Adrenal gland (tissue), 19 donors: ENCODE results near the gene VWC2L. TPM values are rescaled to one million over a fixed set of nuclear protein-coding genes. Genes with fewer than 3 reads are reported as not detected.
A peak's percentile ranks its signal among the peaks of the same experiment; 100 is the strongest.

Experiments
- DNase-seq, 7 donors: peaks; one replicate each; pipeline ENCODE4 v3.0.0-alpha.2; 2019 to 2020
- H3K27ac ChIP-seq, 5 donors: fragments of 200-600 bp; sonication (generic) in 4 of 5; 1 replicate in 3 of 5; 2 replicates in 2 of 5; pipeline versions ENCODE4 v1.5.1 to v1.8.0; 2016 to 2020; ENCODE audit warnings: mild to moderate bottlenecking in 1 of 5
- H3K27me3 ChIP-seq: fragments of 200-600 bp; 2 replicates; pipeline ENCODE4 v1.8.0; 2021
- H3K36me3 ChIP-seq, 2 donors: fragments of 200-600 bp; replicated peaks in 1 of 2; 1 replicate in 1 of 2; 2 replicates in 1 of 2; pipeline versions ENCODE4 v1.5.1 to v1.8.0; 2018 to 2022
- H3K4me1 ChIP-seq, 2 donors: fragments of 200-600 bp; replicated peaks in 1 of 2; 1 replicate in 1 of 2; 2 replicates in 1 of 2; pipeline versions ENCODE4 v1.5.1 to v1.8.0; 2018 to 2021
- H3K4me3 ChIP-seq, 4 donors: fragments of 200-600 bp; sonication (generic) in 3 of 4; one replicate each; pipeline ENCODE4 v1.5.1; 2016 to 2018
- H3K9me3 ChIP-seq, 3 donors: fragments of 200-600 bp; sonication (generic) in 1 of 3; replicated peaks in 1 of 3; 1 replicate in 2 of 3; 2 replicates in 1 of 3; pipeline versions ENCODE4 v1.5.1 to v1.8.0; 2016 to 2021
- POLR2A ChIP-seq, 2 donors: fragments of 450-650 bp; IDR thresholded peaks; one replicate each; pipeline ENCODE4 v1.6.1; 2017; ENCODE audit warnings: antibody characterized with exemption in 2 of 2, mild to moderate bottlenecking in 2 of 2, moderate library complexity in 1 of 2
- WGBS, 4 donors: extraction: QIAGEN DNeasy Blood & Tissue Kit in 2 of 4; methylation state at CpG; one replicate each; pipeline versions ENCODE4 v1.1.5 to v1.1.7; 2013 to 2017; 5-methylcytosine and 5-hydroxymethylcytosine counted together
- intact Hi-C, 2 donors: fragments of 100-400 bp; cut with DNase I; formaldehyde crosslinking; loops; one replicate each; pipeline versions ENCODE4 v1.14.1 to v1.15.0; 2022 to 2023
- long read RNA-seq, 10 donors: library from polyadenylated mRNA in 3 of 10; unstranded in 2 of 10; stranded (forward) in 1 of 10; transcript quantifications; one replicate each; pipeline ENCODE4 v2.0.0 and lab custom pipeline, GENCODE V29; 2021 to 2026
- polyA plus RNA-seq, 3 donors: library from polyadenylated mRNA; stranded (reverse); fragments of 200-250 nt in 2 of 3; fragments of 350-450 nt in 1 of 3; fragmentation: Illumina TruSeq in 1 of 3; extraction: RNeasy Lipid Tissue Mini Kit (QIAGEN cat#74804) in 1 of 3; gene quantifications; one replicate each; pipeline ENCODE4 v1.2.3, GENCODE V29; 2013 to 2014
- total RNA-seq, 9 donors: library from RNA; depleted of rRNA in 4 of 9; stranded (reverse); fragments of >200 nt in 4 of 9; fragments of 120-200 nt in 1 of 9; fragmentation: NEBNext Ultra II Directional in 1 of 9; extraction: Animal tissue kit (Norgen Biotek cat#: 25700) in 1 of 9; gene quantifications; one replicate each; pipeline versions ENCODE4 v1.1.0 to v1.2.4, GENCODE V29; 2013 to 2023
- TF ChIP-seq, protein P1 (sequence below), 6 experiments: fragments of 450-650 bp in 4 of 6; fragments of 200-600 bp in 2 of 6; sonication (generic) in 1 of 6; IDR thresholded peaks; 1 replicate in 5 of 6; 2 replicates in 1 of 6; pipeline versions ENCODE4 v1.5.1 to v1.8.0; 2016 to 2021; ENCODE audit warnings: antibody characterized with exemption in 6 of 6, mild to moderate bottlenecking in 2 of 6, moderate library complexity in 1 of 6
- donor health status: healthy with polysubstance abuse.
- donor health status: Bipolar disorder and iron deficiency.
- donor health status: DM: yes; HTN: yes; CAD: no.
- donor health status: DM: no; HTN: no; CAD: no.
- donor health status: DM: no; HTN: no; CAD: no.
- donor health status: DM: yes; HTN: yes; CAD: no.

The VWC2L gene
- total RNA-seq (under 1 TPM in 2 of 9 donors, not detected in 7; 0.06 to 0.28 TPM), polyA plus RNA-seq (not detected)
- long read RNA-seq, donor 1: 0 reads
- long read RNA-seq, donor 2: 0 reads
- long read RNA-seq, donor 3: 0 reads
- long read RNA-seq, donor 4: 0 reads
- long read RNA-seq, donor 5: 0 reads
- long read RNA-seq, donor 6: 0 reads
- long read RNA-seq, donor 7: 0 reads
- long read RNA-seq, donor 8: 0 reads
- long read RNA-seq, donor 9: 0 reads
- long read RNA-seq, donor 10: 0 reads

DNA sequence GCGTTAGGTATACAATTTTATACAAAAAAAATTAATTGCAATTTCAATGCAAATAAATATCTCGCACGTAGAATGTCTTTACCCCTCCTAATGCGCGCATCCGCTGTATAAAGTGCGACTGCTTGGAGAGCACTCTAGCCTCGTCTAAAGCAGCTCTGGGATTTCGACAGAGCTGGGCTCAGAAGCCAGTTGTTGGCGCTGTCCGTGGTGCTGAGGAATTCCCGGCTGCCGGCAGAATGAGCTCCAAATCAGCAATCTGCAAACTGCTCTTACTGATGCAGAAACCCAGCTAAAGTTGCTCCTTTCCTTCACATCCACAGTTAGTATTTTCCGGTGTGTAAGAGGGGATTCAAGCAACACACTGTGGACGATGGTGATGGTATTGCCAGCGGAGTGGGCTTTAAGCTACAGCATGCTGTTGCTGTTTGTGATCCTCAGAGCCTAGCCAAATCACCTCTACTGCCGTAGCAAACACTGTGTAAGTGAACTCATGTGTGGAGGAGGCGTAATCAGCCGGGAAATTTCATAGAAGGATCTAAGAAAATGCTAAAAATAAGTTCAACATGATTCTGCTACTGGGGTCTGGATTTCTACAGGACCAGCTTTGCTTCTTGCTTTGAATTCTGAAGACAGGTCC, at the start of gene VWC2L:
TSS of gene VWC2L (plus strand) at position 137 of the 637 bp plus-strand sequence. CDS start 3,140 bp downstream, outside the sequence.
- Histone ChIP-seq H3K4me3 (no peak within 1 kb of the TSS), H3K36me3 (no peaks in the 10 kb centered on the region), H3K4me1 (no peaks in the 10 kb centered on the region), H3K9me3 (no peaks in the 10 kb centered on the region), H3K27ac (no peak within 1 kb of the TSS), H3K27me3 (no peaks in the 10 kb centered on the region)
- WGBS, 4 donors: 9 to 13% (median 11%) methylated on average over 18 to 19 of the region's 19 CpGs
- intact Hi-C loops: no loop called here
- TF ChIP-seq POLR2A (IDR thresholded peaks at IDR 0.05): no peak
- TF ChIP-seq, protein P1, sequence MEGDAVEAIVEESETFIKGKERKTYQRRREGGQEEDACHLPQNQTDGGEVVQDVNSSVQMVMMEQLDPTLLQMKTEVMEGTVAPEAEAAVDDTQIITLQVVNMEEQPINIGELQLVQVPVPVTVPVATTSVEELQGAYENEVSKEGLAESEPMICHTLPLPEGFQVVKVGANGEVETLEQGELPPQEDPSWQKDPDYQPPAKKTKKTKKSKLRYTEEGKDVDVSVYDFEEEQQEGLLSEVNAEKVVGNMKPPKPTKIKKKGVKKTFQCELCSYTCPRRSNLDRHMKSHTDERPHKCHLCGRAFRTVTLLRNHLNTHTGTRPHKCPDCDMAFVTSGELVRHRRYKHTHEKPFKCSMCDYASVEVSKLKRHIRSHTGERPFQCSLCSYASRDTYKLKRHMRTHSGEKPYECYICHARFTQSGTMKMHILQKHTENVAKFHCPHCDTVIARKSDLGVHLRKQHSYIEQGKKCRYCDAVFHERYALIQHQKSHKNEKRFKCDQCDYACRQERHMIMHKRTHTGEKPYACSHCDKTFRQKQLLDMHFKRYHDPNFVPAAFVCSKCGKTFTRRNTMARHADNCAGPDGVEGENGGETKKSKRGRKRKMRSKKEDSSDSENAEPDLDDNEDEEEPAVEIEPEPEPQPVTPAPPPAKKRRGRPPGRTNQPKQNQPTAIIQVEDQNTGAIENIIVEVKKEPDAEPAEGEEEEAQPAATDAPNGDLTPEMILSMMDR (IDR thresholded peaks at IDR 0.05): no peak
- peak; percentile 53 to 75 (median 63) for DNase-seq

DNA sequence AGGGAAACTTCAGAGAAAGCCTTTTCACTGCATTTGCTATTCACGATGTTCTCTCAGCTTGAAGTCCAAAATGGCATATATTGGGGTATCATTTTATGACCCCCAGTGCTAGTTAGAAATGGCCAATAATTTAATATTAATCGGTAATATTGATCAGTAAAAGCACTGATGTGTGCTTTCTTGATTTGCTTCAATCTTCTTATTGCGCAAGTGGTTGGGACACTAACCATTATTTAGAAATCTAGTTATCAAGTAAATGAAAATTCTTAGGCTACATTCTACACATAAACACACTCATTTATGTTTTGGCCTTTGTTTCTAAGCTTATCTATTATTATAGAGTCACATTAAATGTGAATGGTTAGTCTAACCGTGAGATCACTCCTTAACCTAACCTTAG, 49.7 kb upstream of the VWC2L start:
- intact Hi-C loops: no loop called here
- H3K4me3 ChIP-seq: no peak overlapping the region
- no peak overlapping the region for H3K27ac ChIP-seq
- DNase-seq: no peak
- no peaks in the 10 kb centered on the region for H3K36me3 ChIP-seq
- H3K9me3 ChIP-seq: no peaks in the 10 kb centered on the region
- TF ChIP-seq POLR2A (IDR thresholded peaks at IDR 0.05): no peak
- TF ChIP-seq, protein P1 (IDR thresholded peaks at IDR 0.05): no peak
- no peaks in the 10 kb centered on the region for H3K27me3 ChIP-seq
- no peaks in the 10 kb centered on the region for H3K4me1 ChIP-seq
- WGBS, 4 donors: 81 to 92% (median 87%) methylated on average over 4 of the region's 4 CpGs

DNA sequence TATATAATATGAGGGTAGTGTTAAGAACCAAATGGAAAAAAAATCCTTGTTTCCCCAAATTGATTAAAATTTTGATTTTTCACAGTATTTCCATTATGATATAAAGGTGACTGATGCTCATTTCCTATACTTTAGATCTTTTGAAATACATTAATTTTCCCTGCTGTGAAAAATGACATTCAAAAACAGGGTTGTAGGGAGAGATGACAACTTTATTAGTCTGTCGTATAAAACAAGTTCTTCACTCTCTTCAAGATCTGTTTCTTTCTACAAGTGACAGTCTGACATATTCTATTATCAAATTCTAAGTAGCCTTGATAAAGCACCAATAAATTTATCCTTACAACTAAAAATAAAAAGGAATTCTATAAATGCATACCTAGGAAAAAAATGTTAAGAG, 45.3 kb upstream of the VWC2L start:
- TF ChIP-seq, protein P1 (IDR thresholded peaks at IDR 0.05): no peak
- TF ChIP-seq POLR2A (IDR thresholded peaks at IDR 0.05): no peak
- intact Hi-C loops: no loop called here
- no peaks in the 10 kb centered on the region for H3K9me3 ChIP-seq
- no peaks in the 10 kb centered on the region for H3K4me1 ChIP-seq
- 81 to 92% (median 91%) methylated on average over 1 of the region's 1 CpG for WGBS, 4 donors
- H3K27me3 ChIP-seq: no peaks in the 10 kb centered on the region
- no peaks in the 10 kb centered on the region for H3K36me3 ChIP-seq
- no peak for DNase-seq
- H3K27ac ChIP-seq: no peak overlapping the region
- H3K4me3 ChIP-seq: no peak overlapping the region

DNA sequence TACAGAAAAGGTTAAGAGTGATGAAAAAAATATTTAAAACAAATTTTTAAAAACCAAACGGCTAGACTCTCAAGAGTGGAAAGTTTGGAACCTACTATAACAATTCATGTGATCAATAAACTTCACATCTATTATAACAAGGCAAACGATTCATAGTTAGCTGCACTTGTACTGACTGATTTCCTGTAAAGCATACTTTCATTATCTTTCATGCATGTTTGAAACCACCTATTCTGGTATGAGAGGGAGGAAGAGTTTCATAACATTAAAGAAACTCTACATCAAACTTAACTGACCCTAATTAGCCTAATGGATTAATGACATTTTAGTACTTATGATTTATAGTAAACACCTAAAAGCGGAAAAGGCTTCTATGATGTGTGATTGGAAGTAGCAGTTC, 43.7 kb upstream of the VWC2L start:
- H3K36me3 ChIP-seq: no peaks in the 10 kb centered on the region
- 54 to 71% (median 59%) methylated on average over 3 of the region's 3 CpGs for WGBS, 4 donors
- DNase-seq: no peak
- H3K27me3 ChIP-seq: no peaks in the 10 kb centered on the region
- H3K27ac ChIP-seq: no peak overlapping the region
- no peaks in the 10 kb centered on the region for H3K9me3 ChIP-seq
- no peak overlapping the region for H3K4me3 ChIP-seq
- H3K4me1 ChIP-seq: no peaks in the 10 kb centered on the region
- TF ChIP-seq POLR2A (IDR thresholded peaks at IDR 0.05): no peak
- TF ChIP-seq, protein P1 (IDR thresholded peaks at IDR 0.05): no peak
- intact Hi-C loops: no loop called here
